Loucy (cell line): Measurements from ENCODE around the gene DUS2.
"Not testable (repeated sequence)": the region's sequence is repeated elsewhere in the genome, so short reads cannot be mapped to it uniquely, and the experiment has no call there.

Experiments used
- H2AFZ ChIP-seq: fragments of 200-600 bp; sonication (generic); 2 replicates; pipeline ENCODE4 v1.6.0; 2016; ENCODE audit warnings: antibody characterized with exemption, mild to moderate bottlenecking, low read length, moderate library complexity
- H3F3A ChIP-seq: fragments of 200-600 bp; 2 replicates; pipeline ENCODE4 v1.6.0; 2016; ENCODE audit warnings: antibody characterized with exemption, low read depth, mild to moderate bottlenecking
- H3K27me3 ChIP-seq: fragments of 200-600 bp; sonication (generic); 2 replicates; pipeline ENCODE4 v1.6.1; 2014; ENCODE audit warnings: low read length, mild to moderate bottlenecking; ENCODE audit not compliant: insufficient read depth, poor library complexity, severe bottlenecking
- H3K36me3 ChIP-seq: fragments of 200-600 bp; sonication (generic); 2 replicates; pipeline ENCODE4 v1.6.1; 2016; ENCODE audit warnings: low read length; ENCODE audit not compliant: insufficient read depth
- H3K4me1 ChIP-seq: fragments of 200-600 bp; sonication (generic); 2 replicates; pipeline ENCODE4 v1.5.1; 2014; ENCODE audit warnings: low read length, mild to moderate bottlenecking; ENCODE audit not compliant: insufficient read depth, poor library complexity, severe bottlenecking
- H3K4me2 ChIP-seq: fragments of 200-600 bp; sonication (generic); 2 replicates; pipeline ENCODE4 v1.6.0; 2014; ENCODE audit warnings: antibody characterized with exemption, low read length, low read depth, mild to moderate bottlenecking; ENCODE audit not compliant: poor library complexity, severe bottlenecking
- H3K4me3 ChIP-seq: fragments of 200-600 bp; sonication (generic); 2 replicates; pipeline ENCODE4 v1.5.1; 2014; ENCODE audit warnings: low read length, mild to moderate bottlenecking, mixed read lengths; ENCODE audit not compliant: poor library complexity, severe bottlenecking
- H3K79me2 ChIP-seq: fragments of 200-600 bp; sonication (generic); 2 replicates; pipeline ENCODE4 v1.6.1; 2014; ENCODE audit warnings: low read length; ENCODE audit not compliant: insufficient read depth
- H3K9ac ChIP-seq: fragments of 200-600 bp; sonication (generic); 2 replicates; pipeline ENCODE4 v1.6.0; 2014; ENCODE audit warnings: mild to moderate bottlenecking, low read depth, low read length, moderate library complexity; ENCODE audit not compliant: poor library complexity, severe bottlenecking
- H3K9me2 ChIP-seq: fragments of 200-600 bp; sonication (generic); replicated peaks from 2 replicates; pipeline ENCODE4 v1.6.1; 2016; ENCODE audit warnings: low read depth, low read length, mixed read lengths
- H3K9me3 ChIP-seq: fragments of 200-600 bp; sonication (generic); 2 replicates; pipeline ENCODE4 v1.6.1; 2014; ENCODE audit warnings: mild to moderate bottlenecking, antibody characterized with exemption, low read length, low read depth; ENCODE audit not compliant: insufficient read depth
- H4K20me1 ChIP-seq: fragments of 200-600 bp; sonication (generic); 2 replicates; pipeline ENCODE4 v1.6.0; 2014; ENCODE audit warnings: antibody characterized with exemption, low read length, mild to moderate bottlenecking; ENCODE audit not compliant: insufficient read depth, poor library complexity, severe bottlenecking
- CTCF ChIP-seq: fragments of 200-600 bp; sonication (generic); conservative IDR thresholded peaks from 2 replicates; pipeline ENCODE4 v1.5.1; 2014; ENCODE audit warnings: mild to moderate bottlenecking, antibody characterized with exemption, low read length
- EZH2phosphoT487 ChIP-seq: fragments of 200-600 bp; IDR thresholded peaks from 2 replicates; pipeline ENCODE4 v1.6.1; 2018; ENCODE audit warnings: antibody characterized with exemption, mild to moderate bottlenecking, moderate library complexity, borderline replicate concordance

Gene DUS2

GRCh38 chr16:68097895-68098294 is 74.8 kb downstream of the DUS2 start:
- no peak overlapping the region for H2AFZ ChIP-seq
- peaks cover 40% of the 10 kb centered on the region for H3K4me1 ChIP-seq
- H3K9me2 ChIP-seq = no peaks in the 10 kb centered on the region
- peaks cover 95% of the 10 kb centered on the region for H4K20me1 ChIP-seq
- H3K36me3 ChIP-seq = peaks cover 17% of the 10 kb centered on the region
- no peak overlapping the region for H3K4me3 ChIP-seq
- TF ChIP-seq EZH2phosphoT487 = no peak
- no peak for TF ChIP-seq CTCF
- no peak overlapping the region for H3K4me2 ChIP-seq
- no peaks in the 10 kb centered on the region for H3K27me3 ChIP-seq
- no peak overlapping the region for H3K9ac ChIP-seq
- no peaks in the 10 kb centered on the region for H3K9me3 ChIP-seq
- H3F3A ChIP-seq = no peaks in the 10 kb centered on the region
- H3K79me2 ChIP-seq = peaks cover 99% of the 10 kb centered on the region

- Histone ChIP-seq H3K9me2 (no peaks in the 10 kb centered on the region), H3F3A (no peaks in the 10 kb centered on the region), H3K4me3 (no peak overlapping the region), H3K79me2 (peaks cover 99% of the 10 kb centered on the region), H3K9ac (no peak overlapping the region), H3K4me1 (peaks cover 28% of the 10 kb centered on the region), H4K20me1 (peaks cover 95% of the 10 kb centered on the region), H3K36me3 (peaks cover 17% of the 10 kb centered on the region), H2AFZ (no peak overlapping the region), H3K27me3 (no peaks in the 10 kb centered on the region), H3K4me2 (no peak overlapping the region), H3K9me3 (no peaks in the 10 kb centered on the region)
- TF ChIP-seq EZH2phosphoT487 (no peak), CTCF (no peak)
Observed at GRCh38 chr16:68100488-68100887, 77.4 kb downstream of the DUS2 start.

GRCh38 chr16:68105611-68106010 is 82.5 kb downstream of the DUS2 start:
- TF ChIP-seq CTCF (no peak), EZH2phosphoT487 (no peak)
- H3K4me2 ChIP-seq = no peak overlapping the region
- H3K9me3 ChIP-seq = 0 out of 2 replicates have a peak, but pooled peaks cover 1% of the 10 kb centered on the region
- no peaks in the 10 kb centered on the region for H3K9me2 ChIP-seq
- H3K9ac ChIP-seq = no peak overlapping the region
- H3K4me1 ChIP-seq = peaks cover 14% of the 10 kb centered on the region
- peaks cover 86% of the 10 kb centered on the region for H4K20me1 ChIP-seq
- no peak overlapping the region for H3K4me3 ChIP-seq
- no peaks in the 10 kb centered on the region for H3K27me3 ChIP-seq
- peaks cover 100% of the 10 kb centered on the region for H3K79me2 ChIP-seq
- no peak overlapping the region for H2AFZ ChIP-seq
- peaks cover 5% of the 10 kb centered on the region; the same call in 1 of the 2 replicates for H3K36me3 ChIP-seq
- no peaks in the 10 kb centered on the region for H3F3A ChIP-seq

DNA sequence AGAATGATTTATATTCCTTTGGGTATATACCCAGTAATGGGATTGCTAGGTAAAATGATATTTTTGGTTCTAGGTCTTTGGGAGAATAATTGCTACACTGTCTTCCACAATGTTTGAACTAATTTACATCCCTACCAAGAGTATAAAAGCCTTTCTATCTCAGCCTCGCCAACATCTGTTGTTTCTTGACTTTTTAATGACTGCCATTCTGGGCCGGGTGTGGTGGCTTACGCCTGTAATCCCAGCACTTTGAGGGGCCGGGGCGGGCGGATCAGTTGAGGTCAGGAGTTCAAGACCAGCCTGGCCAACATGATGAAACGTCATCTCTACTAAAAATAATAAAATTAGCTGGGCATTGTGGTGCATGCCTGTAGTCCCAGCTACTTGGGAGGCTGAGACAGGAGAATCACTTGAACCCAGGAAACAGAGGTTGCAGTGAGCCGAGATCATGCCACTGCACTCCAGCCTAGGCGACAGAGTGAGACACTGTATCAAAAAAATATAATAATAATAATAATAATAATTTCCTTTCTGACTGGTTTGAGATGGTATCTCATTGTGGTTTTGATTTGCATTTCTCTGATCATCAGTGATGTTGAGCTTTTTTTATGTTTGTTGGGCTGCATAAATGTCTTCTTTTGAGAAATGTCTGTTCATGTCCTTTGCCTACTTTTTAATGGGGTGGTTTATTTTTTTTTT is 84.3 kb downstream of the DUS2 start:
- H3K9me3 ChIP-seq, H3K4me3 ChIP-seq, H2AFZ ChIP-seq, H3K9me2 ChIP-seq, H3K36me3 ChIP-seq, H3K27me3 ChIP-seq, H3K9ac ChIP-seq, H3K4me2 ChIP-seq, H3F3A ChIP-seq: not testable (repeated sequence)
- Histone ChIP-seq H3K79me2 (peaks cover 100% of the 10 kb centered on the region), H3K4me1 (peaks cover 14% of the 10 kb centered on the region), H4K20me1 (peaks cover 87% of the 10 kb centered on the region)

DNA sequence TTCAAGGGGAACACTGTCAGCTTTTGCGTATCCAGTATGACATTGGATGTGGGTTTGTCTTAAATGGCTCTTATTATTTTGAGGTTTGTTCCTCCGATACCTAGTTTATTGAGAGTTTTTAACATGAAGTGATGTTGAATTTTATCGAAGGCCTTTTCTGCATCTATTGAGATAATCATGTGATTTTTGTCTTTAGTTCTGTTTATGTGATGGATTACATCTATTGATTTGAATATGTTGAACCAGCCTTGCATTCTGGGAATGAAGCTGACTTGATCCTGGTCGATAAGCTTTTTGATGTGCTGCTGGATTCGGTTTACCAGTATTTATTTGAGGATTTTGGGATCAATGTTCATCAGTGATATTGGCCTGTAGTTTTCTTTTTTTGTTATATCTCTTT is 86.1 kb downstream of the DUS2 start:
- H3K79me2 ChIP-seq = peaks cover 100% of the 10 kb centered on the region
- not testable (repeated sequence) for H3K36me3 ChIP-seq, H3K9me3 ChIP-seq, H3K4me3 ChIP-seq, H3K4me2 ChIP-seq, H3K27me3 ChIP-seq, H3F3A ChIP-seq, H3K4me1 ChIP-seq, H3K9ac ChIP-seq, H3K9me2 ChIP-seq, H2AFZ ChIP-seq
- H4K20me1 ChIP-seq = peaks cover 86% of the 10 kb centered on the region
